HepG2 (cell line): Measurements from ENCODE around the gene CEBPA. TPM values are rescaled to one million over a fixed set of nuclear protein-coding genes. Genes with fewer than 3 reads are reported as not detected.

Experiments
- ARID5B ChIP-seq: IDR thresholded peaks from 2 replicates; pipeline ENCODE4 v1.4.0; 2020; ENCODE audit warnings: mild to moderate bottlenecking, missing genetic modification reagents
- ATF7 ChIP-seq, 2 experiments: fragments of 450-650 bp in 1 of 2; sonication (generic) in 1 of 2; formaldehyde crosslinking in 1 of 2; IDR thresholded peaks; 2 replicates each; pipeline versions ENCODE4 v1.4.0 to v1.6.1; 2016 to 2020; ENCODE audit warnings: antibody characterized with exemption in 1 of 2, mild to moderate bottlenecking in 1 of 2, missing genetic modification reagents in 1 of 2
- CSRNP1 ChIP-seq: sonication (generic); formaldehyde crosslinking; IDR thresholded peaks from 2 replicates; pipeline ENCODE4 v1.8.1; 2023; ENCODE audit warnings: mild to moderate bottlenecking, missing genetic modification reagents
- CTCF ChIP-seq: sonication (generic); formaldehyde crosslinking; IDR thresholded peaks from 2 replicates; pipeline ENCODE4 v1.5.0; 2020; ENCODE audit warnings: mild to moderate bottlenecking, missing genetic modification reagents, moderate library complexity
- EP300 ChIP-seq, 3 experiments: sonication (generic) in 1 of 3; formaldehyde crosslinking in 1 of 3; IDR thresholded peaks; 2 replicates each; pipeline versions ENCODE4 v1.5.1 to v1.6.1; 2011 to 2020; ENCODE audit warnings: low read depth in 2 of 3, low read length in 2 of 3, borderline replicate concordance in 1 of 3, improper control_type of control experiment in 1 of 3, mild to moderate bottlenecking in 1 of 3, missing genetic modification reagents in 1 of 3, moderate library complexity in 1 of 3
- GFI1 ChIP-seq: sonication (generic); formaldehyde crosslinking; IDR thresholded peaks from 2 replicates; pipeline ENCODE4 v1.5.0; 2020; ENCODE audit warnings: missing genetic modification reagents, mild to moderate bottlenecking, borderline replicate concordance
- POGK ChIP-seq: sonication (generic); formaldehyde crosslinking; conservative IDR thresholded peaks from 2 replicates; pipeline ENCODE4 v1.8.0; 2022; ENCODE audit warnings: mild to moderate bottlenecking, moderate library complexity, missing genetic modification reagents
- RFX5 ChIP-seq: IDR thresholded peaks from 2 replicates; pipeline ENCODE4 v1.6.1; 2011; ENCODE audit warnings: low read depth, low read length, improper control_type of control experiment
- SP5 ChIP-seq: IDR thresholded peaks from 2 replicates; pipeline ENCODE4 v1.6.1; 2016; ENCODE audit warnings: low read depth, borderline replicate concordance
- STAG1 ChIP-seq: sonication (generic); formaldehyde crosslinking; IDR thresholded peaks from 2 replicates; pipeline ENCODE4 v1.4.0; 2020; ENCODE audit warnings: missing genetic modification reagents
- ZFP90 ChIP-seq: sonication (generic); formaldehyde crosslinking; IDR thresholded peaks from 2 replicates; pipeline ENCODE4 v1.8.0; 2022; ENCODE audit warnings: missing genetic modification reagents, mild to moderate bottlenecking, inconsistent platforms, borderline replicate concordance
- ZMYM4 ChIP-seq: sonication (generic); formaldehyde crosslinking; IDR thresholded peaks from 2 replicates; pipeline ENCODE4 v1.8.1; 2023; ENCODE audit warnings: mild to moderate bottlenecking, missing genetic modification reagents
- ZNF670 ChIP-seq: sonication (generic); formaldehyde crosslinking; IDR thresholded peaks from 2 replicates; pipeline ENCODE4 v1.8.0; 2022; ENCODE audit warnings: mild to moderate bottlenecking, missing genetic modification reagents, borderline replicate concordance
- ZNF672 ChIP-seq: sonication (generic); formaldehyde crosslinking; IDR thresholded peaks from 2 replicates; pipeline ENCODE4 v1.8.1; 2022; ENCODE audit warnings: missing genetic modification reagents
- ZNF773 ChIP-seq: sonication (generic); formaldehyde crosslinking; IDR thresholded peaks from 2 replicates; pipeline ENCODE4 v1.4.0; 2020; ENCODE audit warnings: missing genetic modification reagents, borderline replicate concordance
- ZSCAN21 ChIP-seq: sonication (generic); formaldehyde crosslinking; IDR thresholded peaks from 2 replicates; pipeline ENCODE4 v1.8.0; 2022; ENCODE audit warnings: mild to moderate bottlenecking, missing genetic modification reagents, moderate library complexity, borderline replicate concordance
- polyA plus RNA-seq, 8 experiments: library from polyadenylated mRNA; depleted of rRNA in 3 of 8; stranded (reverse) in 7 of 8; unstranded in 1 of 8; fragments of >200 nt; fragmentation: Illumina TruSeq in 4 of 8; extraction: Trizol in 4 of 8; gene quantifications; 2 replicates each; pipeline versions ENCODE4 v1.2.1 to v1.2.3, GENCODE V29; 2011 to 2016; ENCODE audit warnings: low read depth in 4 of 8, missing spikeins in 1 of 8, mixed read lengths in 1 of 8; ENCODE audit not compliant: insufficient read depth in 1 of 8
- total RNA-seq, 5 experiments: library from RNA; depleted of rRNA; stranded (reverse); fragments of >200 nt; fragmentation: Illumina TruSeq; extraction: Trizol; gene quantifications; 2 replicates each; pipeline ENCODE4 v1.2.3, GENCODE V29; 2016; ENCODE audit warnings: low read depth in 1 of 5

The CEBPA gene
- total and polyA plus RNA-seq, 2 of the 13 experiments (the other 11 are each of a cell fraction or from before 2014, with no cell fraction given), result 24.8 to 103 TPM

- TF ChIP-seq POGK (CRISPR knock-in tag) (0 out of 2 replicates have a peak, but pooled peaks have one; percentile 25), CTCF (peak; percentile 68), ZNF670 (CRISPR knock-in tag) (peak; percentile 39; the same call in 1 of the 2 replicates), EP300 (IDR thresholded peaks at IDR 0.05; ENCODE audit: low read depth in 2 of 2, low read length in 2 of 2) (peak in 1 of 2 experiments; percentile 42; a peak in 1 of 4 replicates), EP300 (CRISPR knock-in tag; IDR thresholded peaks at IDR 0.05; ENCODE audit: borderline replicate concordance) (no peak; the same call in 1 of the 2 replicates), STAG1 (peak; percentile 39), ATF7 (IDR thresholded peaks at IDR 0.05) (no peak), ATF7 (CRISPR knock-in tag; IDR thresholded peaks at IDR 0.05) (no peak), ZNF773 (CRISPR knock-in tag) (peak; percentile 73; the same call in 1 of the 2 replicates), ZNF672 (0 out of 2 replicates have a peak, but pooled peaks have one; percentile 39), SP5 (CRISPR knock-in tag) (peak; percentile 48; the same call in 1 of the 2 replicates), ZMYM4 (peak; percentile 98), CSRNP1 (CRISPR knock-in tag) (no peak; the same call in 1 of the 2 replicates), ZFP90 (CRISPR knock-in tag) (peak; percentile 69; the same call in 1 of the 2 replicates), GFI1 (CRISPR knock-in tag) (peak; percentile 31), RFX5 (peak; percentile 7; the same call in 1 of the 2 replicates), ARID5B (CRISPR knock-in tag) (peak; percentile 40), ZSCAN21 (CRISPR knock-in tag) (peak; percentile 92)
Observed at GRCh38 chr19:33302175-33302973, at the start of gene CEBPA (continued).
